Stimulated activated CD4-positive, alpha-beta T cell treated with anti-CD3 and anti-CD28 coated beads, Interleukin-2, amount 100 ng/mL, for 48 hours (primary cell): Measurements from ENCODE around the gene LRRC7.
"Not testable (repeated sequence)": the region's sequence is repeated elsewhere in the genome, so short reads cannot be mapped to it uniquely, and the experiment has no call there.

Experiments used
- DNase-seq, 2 donors: peaks; one replicate each; pipeline ENCODE4 v3.0.0-alpha.2; 2020

The LRRC7 gene

DNA sequence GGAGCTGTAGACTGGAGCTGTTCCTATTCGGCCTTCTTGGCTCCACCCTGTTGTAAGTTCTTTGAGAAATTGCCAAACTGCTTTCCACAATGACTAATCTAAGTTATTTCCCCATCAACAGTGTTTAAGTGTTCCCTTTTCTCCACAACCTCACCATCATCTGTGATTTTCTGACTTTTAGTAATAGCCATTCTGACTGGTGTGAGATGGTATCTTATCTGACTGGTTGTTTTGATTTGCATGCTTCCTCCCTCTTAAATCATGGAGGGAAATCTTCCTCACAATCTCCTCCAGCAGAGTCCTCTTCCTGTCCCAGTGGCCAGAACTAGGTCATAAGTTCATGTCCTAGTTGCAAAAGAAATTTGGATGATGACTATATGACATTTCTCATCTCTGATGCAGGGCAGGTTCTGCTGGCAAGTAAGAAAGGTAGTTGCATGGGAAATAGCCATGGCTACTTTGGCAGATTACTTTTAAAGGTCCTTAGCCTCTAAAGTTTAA is 343.6 kb downstream of the LRRC7 start:
- no peak for DNase-seq

DNA sequence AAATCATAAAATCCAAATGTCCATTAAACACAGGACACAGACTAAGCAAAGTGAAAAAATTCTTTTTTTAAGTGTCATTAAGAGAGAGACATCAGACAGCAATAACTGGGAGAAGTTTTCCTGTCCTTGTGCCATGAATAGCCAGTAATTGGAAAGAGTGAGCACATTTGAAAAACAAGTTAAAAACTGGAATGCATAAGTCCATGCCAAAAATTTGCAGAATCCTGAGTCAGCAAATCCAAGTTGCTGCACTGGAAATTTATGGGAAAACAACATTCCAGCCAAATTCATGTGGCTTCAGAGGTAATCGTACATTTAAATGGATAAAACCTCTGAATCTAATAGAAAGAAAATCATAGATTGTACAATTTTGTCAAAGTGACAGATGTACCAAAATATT is 346.3 kb downstream of the LRRC7 start:
- no peak for DNase-seq

DNA sequence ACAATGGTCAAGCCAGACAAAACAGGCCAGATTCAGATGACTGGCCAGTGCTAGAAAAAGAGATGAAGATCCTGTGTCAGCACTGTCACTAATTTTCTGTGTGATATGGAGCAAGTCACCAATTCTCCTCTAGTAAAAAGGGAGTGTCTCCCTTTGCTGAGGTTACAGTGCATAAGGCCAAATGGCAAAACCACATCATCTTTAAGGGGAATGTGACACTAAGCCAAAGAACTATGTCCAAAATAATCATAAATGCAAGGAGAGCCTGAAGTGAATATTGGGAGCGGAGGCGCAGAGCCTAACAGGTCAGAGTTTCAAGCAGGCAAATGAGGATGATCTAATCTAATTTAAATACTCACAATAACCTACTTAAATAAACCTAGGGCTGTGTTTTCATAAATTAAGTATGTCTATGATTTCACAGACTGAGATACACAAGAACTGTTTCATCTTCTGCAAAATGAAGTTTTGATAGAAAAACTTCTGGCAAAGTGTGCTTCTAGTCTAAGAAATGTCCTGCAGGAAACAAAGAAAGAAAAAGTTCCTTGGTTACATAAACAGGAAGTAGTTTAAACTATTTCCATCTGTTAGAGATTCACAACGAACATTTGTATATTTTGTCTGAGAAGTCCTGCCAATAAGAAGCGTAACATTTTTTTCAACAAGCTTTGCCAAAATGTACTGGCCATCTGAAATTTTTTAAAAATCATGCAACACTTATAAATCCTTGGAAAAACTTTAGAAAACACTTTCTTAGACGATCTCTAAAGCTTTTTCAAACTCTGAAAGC is 347.4 kb downstream of the LRRC7 start:
- DNase-seq: no peak

DNA sequence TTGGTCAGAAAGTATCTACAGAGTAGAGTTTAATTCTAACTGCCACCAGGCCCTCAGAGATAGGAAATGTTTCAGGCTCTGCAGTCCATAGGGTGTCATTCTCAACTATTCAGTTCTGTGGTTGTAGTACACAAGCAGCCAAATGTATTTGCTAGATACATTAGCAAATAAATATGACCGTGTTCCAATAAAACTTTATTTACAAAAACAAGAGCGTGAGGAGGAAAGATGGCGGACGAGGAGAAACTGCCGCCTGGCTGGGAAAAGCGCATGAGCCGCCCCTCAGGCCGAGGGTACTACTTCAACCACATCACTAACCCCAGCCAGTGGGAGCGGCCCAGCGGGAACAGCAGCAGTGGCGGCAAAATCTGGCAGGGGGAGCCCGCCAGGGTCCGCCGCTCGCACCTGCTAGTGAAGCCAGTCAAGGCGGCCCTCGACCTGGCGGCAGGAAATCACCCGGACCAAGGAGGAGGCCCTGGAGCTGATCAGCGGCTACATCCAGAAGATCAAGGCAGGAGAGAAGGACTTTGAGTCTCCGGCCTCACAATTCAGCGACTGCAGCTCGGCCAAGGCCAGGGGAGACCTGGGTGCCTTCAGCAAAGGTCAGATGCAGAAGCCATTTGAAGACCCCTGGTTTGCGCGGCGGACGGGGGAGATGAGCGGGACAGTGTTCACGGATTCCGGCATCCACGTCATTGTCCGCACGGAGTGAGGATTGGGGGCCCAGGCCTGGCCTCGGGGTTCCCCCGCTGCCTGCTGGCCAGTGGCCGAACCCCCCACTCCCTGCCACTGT is 351.6 kb downstream of the LRRC7 start:
- no peak for DNase-seq

DNA sequence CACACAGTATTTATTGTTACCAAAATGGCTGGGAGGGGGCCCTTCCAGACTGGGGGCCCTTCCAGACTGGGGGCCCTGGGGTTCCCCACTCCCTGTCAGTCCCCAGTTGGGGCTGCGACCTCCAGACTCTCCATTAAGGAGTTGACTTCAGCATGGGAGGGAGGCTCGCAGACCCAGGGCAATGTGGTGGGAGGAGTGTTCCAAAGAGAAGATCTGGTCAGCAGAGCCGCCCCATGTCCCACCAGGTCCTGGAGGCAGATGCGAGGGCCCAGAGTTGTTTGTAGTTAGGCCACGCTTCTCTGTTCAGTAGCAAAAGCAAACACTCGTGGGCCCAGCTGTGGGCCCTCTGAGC is 352.2 kb downstream of the LRRC7 start:
- DNase-seq: no peak

DNA sequence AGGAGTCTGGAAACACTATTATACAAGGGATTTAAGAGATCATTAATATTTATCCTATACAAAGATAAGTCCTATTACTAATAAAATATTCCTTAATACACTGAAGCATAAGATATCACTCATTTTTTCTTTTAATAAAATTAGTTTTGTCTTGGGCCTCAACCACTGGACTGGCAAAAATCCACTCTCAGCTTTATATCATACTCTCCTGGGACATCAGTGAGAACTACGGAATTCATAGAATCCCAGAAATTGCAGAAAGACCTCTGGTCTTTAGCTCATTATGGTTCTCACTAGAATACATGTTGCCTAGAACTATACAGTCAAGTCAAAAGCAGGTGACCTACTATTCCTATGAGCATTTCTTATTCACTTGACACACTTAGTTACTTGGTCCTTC is 352.7 kb downstream of the LRRC7 start:
- DNase-seq: no peak

DNA sequence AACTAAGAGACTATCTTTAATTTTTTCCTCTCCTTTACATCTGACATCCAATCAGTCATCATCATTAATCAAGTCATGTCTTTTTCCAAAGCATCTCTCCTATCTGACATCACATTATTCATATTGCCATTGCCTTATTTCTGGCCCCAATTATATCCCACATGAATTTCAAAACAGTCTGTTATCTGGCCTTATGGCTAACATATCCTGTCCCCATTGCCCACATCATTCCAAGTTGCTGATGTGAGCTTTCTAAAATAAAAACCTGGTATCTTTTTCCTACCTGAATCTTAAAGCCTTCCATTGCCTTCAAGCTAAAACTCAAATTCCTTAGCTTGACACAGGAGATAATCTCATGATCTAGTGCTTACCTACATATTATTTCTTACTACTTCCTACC is 353.8 kb downstream of the LRRC7 start:
- no peak for DNase-seq

DNA sequence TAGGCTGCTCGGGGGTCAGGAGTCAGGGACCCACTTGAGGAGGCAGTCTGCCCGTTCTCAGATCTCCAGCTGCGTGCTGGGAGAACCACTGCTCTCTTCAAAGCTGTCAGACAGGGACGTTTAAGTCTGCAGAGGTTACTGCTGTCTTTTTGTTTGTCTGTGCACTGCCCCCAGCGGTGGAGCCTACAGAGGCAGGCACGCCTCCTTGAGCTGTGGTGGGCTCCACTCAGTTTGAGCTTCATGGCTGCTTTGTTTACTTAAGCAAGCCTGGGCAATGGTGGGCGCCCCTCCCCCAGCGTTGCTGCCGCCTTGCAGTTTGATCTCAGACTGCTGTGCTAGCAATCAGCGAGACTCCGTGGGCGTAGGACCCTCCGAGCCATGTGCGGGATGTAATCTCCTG is 360.5 kb downstream of the LRRC7 start:
- DNase-seq: not testable (repeated sequence)

DNA sequence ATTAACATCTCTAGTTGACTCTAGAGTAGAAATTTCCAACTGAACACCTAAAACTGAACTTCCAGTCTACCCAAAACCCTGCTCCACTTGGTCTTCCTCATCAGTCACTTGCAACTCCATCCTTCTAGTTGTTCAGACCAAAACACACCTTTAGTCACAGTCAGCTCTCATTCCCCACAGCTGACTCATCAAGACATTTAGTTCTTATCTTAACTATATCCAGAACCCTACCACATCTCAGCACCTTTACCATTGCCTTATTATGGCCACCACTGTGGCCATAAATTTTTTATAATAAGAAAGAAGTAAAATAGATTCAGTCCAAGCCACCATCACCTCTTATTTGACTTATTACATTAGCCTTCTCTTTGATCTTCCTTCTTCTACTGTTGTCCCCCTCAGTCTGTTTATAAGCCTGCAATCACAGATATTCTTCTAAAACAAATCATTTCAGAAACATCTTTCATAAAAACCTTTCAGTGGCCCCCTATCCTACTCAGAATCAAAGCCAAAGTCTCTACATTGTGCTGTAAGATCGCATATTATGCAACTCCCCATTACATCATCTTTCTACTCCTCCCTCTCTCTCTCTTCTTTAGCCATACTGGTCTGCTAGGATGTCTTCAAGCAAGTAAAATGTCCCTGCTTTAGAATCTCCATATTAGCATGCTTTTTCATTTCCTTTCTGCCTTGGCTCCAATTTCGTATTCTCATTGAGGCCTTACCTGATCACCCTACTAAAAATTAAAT is 361.8 kb downstream of the LRRC7 start:
- DNase-seq: no peak

DNA sequence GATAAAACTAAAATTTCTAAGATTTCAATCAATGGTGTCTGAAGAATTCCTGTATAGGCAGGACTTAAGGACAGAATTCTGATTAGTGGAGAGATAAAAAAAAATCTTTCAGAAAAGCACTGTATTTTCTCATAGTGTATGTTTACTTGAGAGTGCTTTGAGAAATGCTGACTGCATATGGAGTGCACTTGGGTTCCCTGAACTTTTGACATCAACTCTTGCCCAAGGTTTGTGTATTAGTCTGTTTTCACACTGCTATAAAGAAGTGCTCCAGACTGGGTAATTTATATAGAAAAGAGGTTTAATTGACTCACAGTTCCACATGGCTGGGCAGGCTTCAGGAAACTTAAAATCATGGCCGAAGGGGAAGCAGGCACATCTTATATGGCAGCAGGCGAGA is 362.7 kb downstream of the LRRC7 start:
- DNase-seq: no peak

DNA sequence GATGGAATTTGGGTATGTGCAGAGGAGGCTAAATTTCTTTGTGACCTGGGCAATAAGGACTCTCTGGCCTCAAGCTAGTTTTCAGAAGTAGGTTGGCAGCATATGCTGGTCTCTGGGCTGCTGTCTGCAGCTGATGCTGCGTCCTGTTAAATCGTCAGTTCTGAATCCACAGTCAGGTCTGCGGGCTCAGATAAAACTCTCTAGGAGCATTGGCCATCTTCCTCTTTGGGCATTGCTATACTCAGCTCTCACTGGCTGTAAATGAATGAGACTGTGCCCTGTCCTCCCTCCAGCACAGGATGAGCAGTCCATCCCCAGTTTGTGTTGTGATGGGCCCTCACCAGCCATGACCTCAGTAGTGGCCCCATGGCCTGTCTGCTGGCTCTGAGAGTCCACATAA is 365.0 kb downstream of the LRRC7 start:
- no peak for DNase-seq

DNA sequence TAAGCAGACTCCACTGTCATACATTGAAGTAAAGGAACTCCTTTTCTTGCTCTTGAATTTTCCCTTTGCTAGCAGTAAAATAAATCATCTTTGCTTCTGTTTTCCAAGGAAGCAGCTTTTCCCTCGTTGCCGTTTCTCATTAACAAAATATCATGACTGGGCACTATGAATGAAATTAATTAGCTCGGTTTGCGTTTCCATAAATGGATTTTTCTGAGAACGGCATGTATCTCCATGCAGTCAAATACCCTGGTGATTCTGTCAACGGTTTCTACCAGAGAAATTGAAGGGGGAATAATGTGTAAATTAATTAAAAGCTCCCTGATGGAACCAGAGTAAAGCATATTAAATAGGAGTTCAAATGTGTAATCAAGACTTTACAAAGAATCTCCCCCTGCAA is 372.5 kb downstream of the LRRC7 start:
- DNase-seq: no peak

DNA sequence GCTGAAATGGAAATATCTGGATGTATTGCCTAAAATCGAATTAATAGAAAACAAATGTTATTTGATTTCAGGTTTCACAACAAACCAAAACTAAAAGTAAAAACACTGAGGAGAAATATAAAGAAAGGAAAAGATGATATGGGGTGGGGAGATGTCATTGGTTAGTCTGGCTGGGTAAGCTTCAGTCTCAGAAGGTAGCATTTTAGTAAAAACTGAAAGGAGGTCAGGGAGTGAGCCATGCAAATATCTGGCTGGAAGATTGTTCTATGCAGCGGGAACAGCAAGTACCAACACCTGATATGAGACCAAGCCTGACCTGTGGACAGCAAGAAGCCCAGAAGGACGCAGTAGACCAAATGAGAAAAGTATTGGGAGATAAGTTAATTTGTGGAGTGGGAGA is 373.1 kb downstream of the LRRC7 start:
- DNase-seq: no peak

DNA sequence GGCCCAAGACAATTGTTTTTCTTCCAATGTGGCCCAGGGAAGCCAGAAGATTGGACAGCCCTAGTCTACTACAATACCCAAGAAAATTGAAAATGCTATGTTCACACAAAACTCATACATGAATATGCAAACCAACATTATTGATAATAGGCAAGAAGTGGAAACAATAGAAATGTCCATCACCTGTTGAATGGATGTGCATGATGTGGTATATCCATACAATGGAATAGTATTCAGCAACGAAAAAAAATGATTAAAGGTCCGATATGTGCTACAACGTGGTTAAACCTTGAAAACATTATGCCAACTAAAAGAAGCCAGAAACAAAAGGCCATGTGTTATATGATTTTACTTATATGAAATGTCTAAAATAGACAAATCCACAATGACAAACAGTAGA is 375.3 kb downstream of the LRRC7 start:
- no peak for DNase-seq

DNA sequence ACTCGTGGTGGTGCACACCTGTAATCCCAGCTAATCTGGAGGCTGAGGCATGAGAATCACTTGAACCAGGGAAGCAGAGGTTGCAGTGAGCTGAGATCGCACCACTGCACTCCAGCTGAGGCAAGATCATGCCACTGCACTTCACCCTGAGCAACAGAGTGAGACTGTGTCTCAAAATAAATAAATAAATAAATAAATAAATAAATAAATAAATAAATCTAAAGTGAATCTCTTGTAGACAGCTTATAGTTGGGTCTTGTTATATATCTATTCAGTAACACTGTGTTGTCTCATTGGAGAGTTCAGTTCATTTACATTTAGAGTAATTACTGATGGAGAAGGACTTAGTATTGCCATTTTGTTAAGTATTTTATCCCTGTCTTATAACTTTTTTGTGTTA is 379.2 kb downstream of the LRRC7 start:
- DNase-seq: no peak

DNA sequence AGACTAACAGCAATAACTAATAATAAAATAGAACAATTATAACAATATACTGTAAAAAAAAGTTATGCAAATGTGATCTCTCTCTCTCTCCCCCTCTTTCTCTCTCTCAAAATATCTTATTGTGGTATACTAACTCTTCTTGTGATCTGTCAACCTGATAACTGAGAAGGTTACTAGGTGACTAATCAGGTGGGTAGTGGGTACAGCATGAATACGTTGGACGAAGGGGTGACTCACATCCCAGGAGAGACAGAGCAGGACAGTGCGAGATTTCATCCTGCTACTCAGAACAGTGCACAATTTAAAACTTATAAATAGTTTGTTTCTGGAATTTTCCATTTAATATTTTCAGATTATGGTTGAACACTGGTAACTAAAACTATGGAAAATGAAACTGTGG is 380.1 kb downstream of the LRRC7 start:
- DNase-seq: no peak

DNA sequence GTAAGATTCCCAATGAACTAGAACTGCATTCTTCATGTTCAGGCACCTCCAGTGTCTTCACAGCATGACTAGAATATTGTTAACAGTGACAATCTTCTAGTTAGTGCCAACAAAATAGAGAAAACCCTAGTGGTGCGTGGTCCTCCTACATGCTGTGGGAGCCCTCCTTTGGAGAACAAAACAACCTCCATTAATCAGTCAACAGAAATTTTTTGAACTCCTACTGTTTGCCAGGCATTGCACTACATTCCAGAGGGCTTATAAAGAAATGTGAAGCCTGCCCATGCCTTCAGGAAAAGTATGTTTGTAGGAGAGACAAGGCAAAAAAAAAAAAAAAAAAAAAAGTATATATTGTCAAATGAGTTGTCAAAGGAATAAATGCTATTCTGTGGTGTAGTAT is 385.0 kb downstream of the LRRC7 start:
- DNase-seq: no peak

DNA sequence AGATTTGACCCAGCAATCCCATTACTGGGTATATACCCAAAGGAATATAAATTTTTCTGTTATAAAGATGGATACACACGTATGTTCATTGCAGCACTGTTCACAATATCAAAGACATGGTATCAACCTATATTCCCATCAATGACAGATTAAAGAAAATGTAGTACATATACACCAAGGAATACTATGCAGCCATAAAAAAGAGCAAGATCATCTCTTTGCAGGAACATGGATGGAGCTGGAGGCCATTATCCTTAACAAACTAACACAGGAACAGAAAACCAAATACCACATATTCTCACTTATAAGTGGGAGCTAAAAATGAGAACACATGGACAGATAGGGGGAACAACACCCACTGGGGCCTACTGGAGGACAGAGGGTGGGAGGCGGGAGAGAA is 394.7 kb downstream of the LRRC7 start:
- DNase-seq: not testable (repeated sequence)

DNA sequence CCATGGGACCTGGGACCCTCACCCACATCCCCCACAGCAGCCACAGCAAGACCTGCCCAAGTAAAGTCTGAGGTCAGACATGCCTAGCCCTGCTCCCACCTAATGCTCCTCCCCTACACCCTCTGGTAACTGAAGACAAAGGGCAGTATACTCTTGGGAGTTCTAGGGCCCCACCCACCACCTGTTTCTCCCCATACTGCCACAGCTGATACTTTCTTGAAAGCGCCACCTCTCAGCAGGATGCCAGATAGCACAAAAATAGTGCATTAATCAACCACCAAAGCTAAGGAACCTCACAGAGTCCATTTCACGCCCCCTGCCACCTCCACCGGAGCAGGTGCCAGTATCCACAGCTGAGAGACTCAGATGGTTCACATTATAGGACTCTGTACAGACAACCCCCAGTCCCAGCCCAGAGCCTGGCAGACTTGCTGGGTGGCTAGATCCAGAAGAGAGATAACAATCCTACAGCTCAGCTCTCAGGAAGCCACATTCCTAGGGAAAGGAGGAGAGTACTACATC is 399.6 kb downstream of the LRRC7 start:
- no peak for DNase-seq

DNA sequence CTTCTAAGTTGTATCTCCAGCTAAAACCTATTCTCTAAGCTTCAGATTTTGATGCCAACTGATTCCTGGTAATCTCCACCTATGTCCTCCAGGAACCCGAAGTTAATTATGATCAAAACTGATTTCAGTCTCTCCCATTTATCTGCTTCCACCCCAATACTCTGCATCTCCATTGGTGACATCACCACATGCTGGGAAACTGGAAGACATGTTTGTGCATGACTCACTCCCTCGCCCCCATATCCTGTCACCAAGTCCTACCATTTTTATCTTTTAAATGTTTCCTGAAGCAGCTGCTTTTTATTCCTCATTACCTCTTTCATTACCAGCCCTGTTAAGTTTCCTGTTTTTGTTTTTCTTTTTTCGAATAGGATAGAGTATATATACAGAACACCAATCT is 409.2 kb downstream of the LRRC7 start:
- DNase-seq: no peak

DNA sequence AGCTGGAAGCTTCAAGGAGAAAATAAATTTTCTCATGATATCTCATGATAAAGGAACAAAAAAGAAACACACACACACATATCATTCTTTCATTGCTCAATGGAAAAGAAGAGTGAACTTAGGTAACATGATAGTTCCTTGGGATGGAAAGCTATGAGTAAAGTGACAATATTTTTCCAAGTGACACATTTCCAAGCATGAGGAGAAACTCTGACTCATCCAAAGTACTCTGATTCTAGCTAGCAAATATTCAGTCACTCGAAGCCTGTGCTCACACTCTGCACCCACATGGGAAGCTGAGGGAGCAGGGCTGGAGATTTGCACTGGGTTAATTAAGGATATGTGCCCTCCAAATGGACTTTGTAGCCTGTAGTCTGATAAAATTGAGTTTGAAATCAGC is 415.3 kb downstream of the LRRC7 start:
- no peak for DNase-seq

DNA sequence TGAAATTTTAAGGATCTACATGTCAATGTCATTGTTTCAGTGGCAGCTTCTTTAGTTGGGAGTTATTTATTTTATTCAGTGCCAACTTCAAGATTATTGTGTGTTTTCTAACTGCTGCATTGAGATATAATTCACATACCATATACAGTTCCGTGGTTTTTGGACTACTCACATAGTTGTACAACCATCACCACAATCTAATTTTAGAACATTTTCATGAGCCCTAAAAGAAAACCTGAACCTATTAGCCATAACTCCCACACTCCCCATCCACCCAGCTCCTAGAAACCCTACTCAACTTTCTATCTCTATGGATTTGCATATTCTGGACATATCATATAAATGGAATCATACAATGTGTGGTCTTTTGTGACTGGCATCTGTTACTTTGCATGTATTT is 417.7 kb downstream of the LRRC7 start:
- DNase-seq: no peak

DNA sequence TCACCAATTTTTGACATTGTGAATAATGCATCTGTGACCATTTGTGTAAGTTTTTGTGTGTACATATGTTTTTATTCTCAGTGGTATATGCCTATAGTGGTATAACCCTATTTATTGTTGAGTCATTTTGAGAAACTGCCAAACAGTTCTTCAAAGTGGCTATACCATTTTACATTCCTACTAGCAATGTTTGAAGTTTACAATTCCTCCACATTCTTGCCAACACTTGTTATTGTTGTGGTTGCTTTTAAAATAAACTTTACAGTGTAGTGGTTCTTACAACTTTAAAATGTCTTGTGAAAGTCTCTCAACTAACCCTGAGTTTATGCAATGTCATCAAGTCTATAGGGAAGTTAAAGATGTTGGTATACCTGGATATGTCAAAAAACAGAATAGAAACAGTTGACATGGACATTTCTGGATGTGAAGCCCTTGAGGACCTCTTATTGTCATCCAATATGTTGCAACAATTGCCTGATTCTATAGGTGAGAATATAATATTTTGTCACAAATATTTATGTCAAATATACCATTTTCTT is 418.2 kb downstream of the LRRC7 start:
- DNase-seq: no peak
